ENCODE results near the gene CYP11A1. TPM values are rescaled to one million over a fixed set of nuclear protein-coding genes. Genes with fewer than 3 reads are reported as not detected.
"Not testable (repeated sequence)": the region's sequence is repeated elsewhere in the genome, so short reads cannot be mapped to it uniquely, and the experiment has no call there.

Gene CYP11A1
- total and polyA plus RNA-seq, 5 experiments from 2014 or later, result not detected

GRCh38 chr15:74365598-74366445 lies 1.6 kb downstream of the CYP11A1 start:
- ATAC-seq (peak; percentile 70 to 88), DNase-seq (peak in 4 of 10 donors; percentile 21 to 52 (median 28))
- Mint-ChIP-seq H3K27me3 (peaks cover 7 to 42% (median 22%) of the 10 kb centered on the region in 5 donors), H3K4me1 (peaks cover 0 to 8% (median 1%) of the 10 kb centered on the region in 4 donors), H3K4me3 (peak overlapping the region; percentile 62 to 80 (median 74)), H3K36me3 (peaks cover 0 to 2% (median 0%) of the 10 kb centered on the region in 3 donors), H3K9me3 (no peaks in the 10 kb centered on the region), H3K27ac (peak overlapping the region in 1 of 10 donors; percentile 65)
- POLR2A ChIA-PET, result no interaction called here

- Mint-ChIP-seq H3K36me3 (peaks cover 0 to 2% (median 0%) of the 10 kb centered on the region in 3 donors), H3K27me3 (peaks cover 4 to 37% (median 20%) of the 10 kb centered on the region in 5 donors), H3K4me3 (peak overlapping the region; percentile 62 to 80 (median 74)), H3K9me3 (no peaks in the 10 kb centered on the region), H3K4me1 (peaks cover 0 to 8% (median 1%) of the 10 kb centered on the region in 4 donors), H3K27ac (peak overlapping the region in 1 of 10 donors; percentile 65)
- ATAC-seq (no peak), DNase-seq (peak in 1 of 10 donors; percentile 42)
- POLR2A ChIA-PET, result interaction anchor here (0.5 kb wide), 1 partner anchor 153 kb away, joined by 8 read pairs; no protein-coding TSS in a partner anchor
Observed at GRCh38 chr15:74364936-74365597, 2.4 kb downstream of the CYP11A1 start.

DNA sequence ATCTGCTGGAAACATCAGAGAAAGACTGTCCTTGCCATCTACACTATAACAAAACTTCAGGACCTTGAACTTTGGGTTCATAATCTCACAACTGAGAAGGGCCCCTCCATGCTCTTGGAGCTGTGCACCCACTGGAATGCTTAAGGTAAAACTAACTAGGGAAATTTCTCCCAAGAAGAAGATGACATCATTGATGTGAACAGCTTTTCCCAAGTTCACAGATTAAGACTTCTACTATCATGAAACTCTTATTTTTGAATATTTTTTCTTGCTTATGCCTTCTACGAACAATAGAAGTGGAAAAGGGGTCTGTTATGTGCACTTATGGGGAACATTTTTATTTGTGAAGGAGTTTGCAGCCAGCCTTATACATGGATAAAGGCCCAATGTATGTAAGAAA lies 5.0 kb downstream of the CYP11A1 start:
- H3K4me1 Mint-ChIP-seq, result peaks cover 0 to 8% (median 1%) of the 10 kb centered on the region in 4 donors
- H3K9me3 Mint-ChIP-seq, result no peaks in the 10 kb centered on the region
- POLR2A ChIA-PET, result interaction anchor here (0.7 kb wide), 1 partner anchor 30 kb away, joined by 3 read pairs; no protein-coding TSS in a partner anchor
- DNase-seq (peak in 1 of 10 donors; percentile 15), ATAC-seq (no peak)
- peaks cover 0 to 2% (median 0%) of the 10 kb centered on the region in 3 donors for H3K36me3 Mint-ChIP-seq
- H3K4me3 Mint-ChIP-seq, result no peak overlapping the region
- peaks cover 1 to 20% (median 11%) of the 10 kb centered on the region in 5 donors for H3K27me3 Mint-ChIP-seq
- H3K27ac Mint-ChIP-seq, result no peak overlapping the region

DNA sequence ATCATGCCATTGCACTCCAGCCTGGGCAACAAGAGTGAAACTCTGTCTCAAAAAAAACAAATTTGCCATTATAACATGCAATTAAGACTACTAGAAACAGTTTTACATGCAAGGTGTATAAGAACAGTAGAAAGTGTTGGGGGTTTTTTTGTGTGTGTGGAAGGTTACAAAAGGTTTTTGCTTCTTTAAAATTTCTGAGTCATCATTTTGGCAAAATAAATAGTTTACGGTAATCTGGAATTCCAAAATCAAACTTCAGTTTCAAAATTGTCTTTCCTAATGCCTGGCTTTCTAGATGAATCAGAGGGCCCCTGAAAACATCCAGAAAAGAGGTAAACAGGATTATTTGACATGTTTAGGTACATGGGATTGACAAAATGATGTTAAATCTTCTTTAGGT lies 6.6 kb downstream of the CYP11A1 start:
- H3K27ac Mint-ChIP-seq, H3K4me3 Mint-ChIP-seq, H3K36me3 Mint-ChIP-seq, H3K9me3 Mint-ChIP-seq, POLR2A ChIA-PET, H3K4me1 Mint-ChIP-seq, DNase-seq, ATAC-seq: not testable (repeated sequence)
- H3K27me3 Mint-ChIP-seq, result peaks cover 1 to 13% (median 6%) of the 10 kb centered on the region in 5 donors

DNA sequence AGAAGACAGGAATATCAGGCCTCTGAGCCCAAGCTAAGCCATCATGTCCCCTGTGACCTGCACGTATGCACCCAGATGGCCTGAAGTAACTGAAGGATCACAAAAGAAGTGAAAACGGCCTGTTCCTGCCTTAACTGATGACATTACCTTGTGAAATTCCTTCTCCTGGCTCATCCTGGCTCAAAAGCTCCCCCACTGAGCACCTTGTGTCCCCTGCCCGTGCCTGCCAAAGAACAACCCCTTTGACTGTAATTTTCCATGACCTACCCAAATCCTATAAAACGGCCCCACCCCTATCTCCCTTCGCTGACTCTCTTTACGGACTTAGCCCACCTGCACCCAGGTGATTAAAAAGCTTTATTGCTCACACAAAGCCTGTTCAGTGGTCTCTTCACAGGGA lies 8.1 kb downstream of the CYP11A1 start:
- ATAC-seq, DNase-seq, H3K4me1 Mint-ChIP-seq, H3K36me3 Mint-ChIP-seq, H3K27ac Mint-ChIP-seq, H3K4me3 Mint-ChIP-seq, POLR2A ChIA-PET: not testable (repeated sequence)
- H3K27me3 Mint-ChIP-seq, result peaks cover 0 to 15% (median 7%) of the 10 kb centered on the region in 5 donors
- peaks cover 0 to 13% (median 4%) of the 10 kb centered on the region in 9 donors for H3K9me3 Mint-ChIP-seq

DNA sequence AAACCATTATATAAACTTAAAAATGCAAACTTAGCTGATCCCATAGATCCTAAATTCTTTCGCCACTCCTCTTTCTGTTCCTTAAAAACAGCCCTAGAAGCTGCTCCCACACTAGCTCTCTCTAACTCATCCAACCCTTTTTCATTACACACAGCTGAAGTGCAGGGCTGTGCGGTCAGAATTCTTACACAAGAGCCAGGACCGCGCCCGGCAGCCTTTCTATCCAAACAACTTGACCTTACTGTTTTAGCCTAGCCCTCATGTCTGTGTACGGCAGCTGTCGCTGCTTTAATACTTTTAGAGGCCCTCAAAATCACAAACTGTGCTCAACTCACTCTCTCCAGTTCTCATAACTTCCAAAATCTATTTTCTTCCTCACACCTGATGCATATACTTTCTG lies 9.9 kb downstream of the CYP11A1 start:
- Mint-ChIP-seq H3K9me3 (peaks cover 0 to 22% (median 5%) of the 10 kb centered on the region in 9 donors), H3K36me3 (peaks cover 0 to 11% (median 4%) of the 10 kb centered on the region in 3 donors), H3K27me3 (peaks cover 0 to 18% (median 9%) of the 10 kb centered on the region in 5 donors)
- not testable (repeated sequence) for H3K4me1 Mint-ChIP-seq, H3K4me3 Mint-ChIP-seq, ATAC-seq, H3K27ac Mint-ChIP-seq
- POLR2A ChIA-PET, result interaction anchor here (0.5 kb wide), 1 partner anchor 100 kb away, joined by 3 read pairs; no protein-coding TSS in a partner anchor
- peak in 1 of 10 donors; percentile 9 for DNase-seq

- POLR2A ChIA-PET, ATAC-seq, H3K27ac Mint-ChIP-seq, H3K4me3 Mint-ChIP-seq, H3K4me1 Mint-ChIP-seq: not testable (repeated sequence)
- Mint-ChIP-seq H3K36me3 (peaks cover 0 to 11% (median 4%) of the 10 kb centered on the region in 3 donors), H3K9me3 (peaks cover 0 to 22% (median 5%) of the 10 kb centered on the region in 9 donors), H3K27me3 (peaks cover 0 to 18% (median 10%) of the 10 kb centered on the region in 5 donors)
- DNase-seq, result peak in 1 of 10 donors; percentile 8
Observed at GRCh38 chr15:74356050-74356449, 11.4 kb downstream of the CYP11A1 start.

DNA sequence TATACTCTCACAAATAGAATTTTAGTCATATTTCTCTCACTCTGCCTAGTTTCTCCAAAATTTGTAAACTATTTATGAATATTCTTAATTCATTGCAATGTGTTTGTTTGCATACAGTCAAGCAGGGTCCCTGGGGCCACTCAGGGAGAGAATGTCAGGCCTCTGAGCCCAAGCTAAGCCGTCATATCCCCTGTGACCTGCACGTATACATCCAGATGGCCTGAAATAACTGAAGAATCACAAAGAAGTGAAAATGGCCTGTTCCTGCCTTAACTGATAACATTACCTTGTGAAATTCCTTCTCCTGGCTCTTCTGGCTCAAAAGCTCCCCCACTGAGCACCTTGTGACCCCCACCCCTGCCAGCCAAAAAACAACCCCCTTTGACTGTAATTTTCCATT lies 13.5 kb downstream of the CYP11A1 start:
- ATAC-seq, DNase-seq, H3K27ac Mint-ChIP-seq, H3K4me3 Mint-ChIP-seq, H3K4me1 Mint-ChIP-seq, POLR2A ChIA-PET: not testable (repeated sequence)
- Mint-ChIP-seq H3K36me3 (peaks cover 0 to 11% (median 4%) of the 10 kb centered on the region in 3 donors), H3K9me3 (peaks cover 0 to 22% (median 5%) of the 10 kb centered on the region in 9 donors), H3K27me3 (peaks cover 0 to 18% (median 10%) of the 10 kb centered on the region in 5 donors)

GRCh38 chr15:74352393-74352910 lies 15.0 kb downstream of the CYP11A1 start:
- ATAC-seq (no peak), DNase-seq (no peak)
- Mint-ChIP-seq H3K9me3 (peaks cover 0 to 22% (median 5%) of the 10 kb centered on the region in 9 donors), H3K36me3 (peaks cover 0 to 11% (median 4%) of the 10 kb centered on the region in 3 donors), H3K27ac (no peak overlapping the region), H3K4me1 (peaks cover 0 to 5% (median 0%) of the 10 kb centered on the region in 4 donors), H3K4me3 (no peak overlapping the region), H3K27me3 (peaks cover 0 to 18% (median 10%) of the 10 kb centered on the region in 5 donors)
- POLR2A ChIA-PET, result no interaction called here

GRCh38 chr15:74351670-74352069 lies 15.8 kb downstream of the CYP11A1 start:
- H3K27ac Mint-ChIP-seq, result no peak overlapping the region
- peaks cover 0 to 22% (median 5%) of the 10 kb centered on the region in 9 donors for H3K9me3 Mint-ChIP-seq
- POLR2A ChIA-PET, result no interaction called here
- ATAC-seq (no peak), DNase-seq (no peak)
- no peak overlapping the region for H3K4me3 Mint-ChIP-seq
- H3K4me1 Mint-ChIP-seq, result peaks cover 0 to 5% (median 0%) of the 10 kb centered on the region in 4 donors
- peaks cover 0 to 11% (median 4%) of the 10 kb centered on the region in 3 donors for H3K36me3 Mint-ChIP-seq
- peaks cover 0 to 18% (median 10%) of the 10 kb centered on the region in 5 donors for H3K27me3 Mint-ChIP-seq

DNA sequence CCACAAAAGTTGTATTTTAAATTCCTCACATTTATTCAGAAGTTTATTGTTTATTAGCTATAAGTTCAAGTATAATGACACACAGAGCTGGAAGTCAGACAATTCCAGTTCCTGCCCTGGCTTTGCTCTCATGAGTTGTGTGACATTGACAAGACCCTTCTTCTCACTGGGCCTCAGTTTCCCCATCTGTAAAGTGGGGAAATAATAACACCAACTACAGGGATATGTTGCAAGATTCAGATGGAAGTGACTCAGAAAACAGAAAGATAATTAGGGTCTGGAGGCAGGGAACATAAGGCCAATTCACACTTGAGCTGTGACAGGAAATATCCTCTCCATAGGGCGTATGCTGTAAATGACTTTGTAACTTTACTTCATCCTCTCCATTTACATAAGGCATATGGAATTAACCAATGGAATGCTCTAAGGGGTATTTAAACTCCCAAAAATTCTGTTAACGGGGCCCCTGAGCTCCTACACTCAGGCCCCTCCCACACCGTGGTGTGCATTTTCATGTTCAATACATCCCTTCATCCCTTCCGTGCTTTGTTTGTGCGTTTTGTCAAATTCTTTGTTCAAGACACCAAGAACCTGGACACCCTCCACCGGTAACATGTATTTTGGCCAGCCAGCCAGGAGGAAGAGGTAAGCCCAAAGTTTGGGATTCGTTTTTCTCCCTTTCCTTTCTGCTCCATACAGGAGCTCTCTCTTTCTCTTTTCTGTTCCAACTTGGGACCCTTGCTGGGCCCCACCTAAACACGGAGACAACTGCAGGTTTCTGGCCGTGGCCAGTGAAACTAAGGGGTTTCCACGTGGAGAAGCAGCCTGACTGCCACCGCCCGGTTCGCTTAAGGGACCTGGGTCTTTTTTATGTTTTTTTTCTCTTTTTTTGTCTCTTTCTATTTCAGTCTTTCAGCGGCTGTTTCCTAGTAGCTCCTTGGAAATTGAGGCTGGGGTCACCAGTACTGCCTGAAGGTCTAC lies 16.9 kb downstream of the CYP11A1 start:
- ATAC-seq, result no peak

More for the DNA sequence above, 16.9 kb downstream of the CYP11A1 start:
- H3K4me1 Mint-ChIP-seq, result peaks cover 0 to 5% (median 0%) of the 10 kb centered on the region in 4 donors
- peak in 1 of 10 donors; percentile 8 for DNase-seq
- peaks cover 0 to 22% (median 5%) of the 10 kb centered on the region in 9 donors for H3K9me3 Mint-ChIP-seq
- no peak overlapping the region for H3K4me3 Mint-ChIP-seq
- H3K36me3 Mint-ChIP-seq, result peaks cover 0 to 11% (median 4%) of the 10 kb centered on the region in 3 donors
- POLR2A ChIA-PET, result no interaction called here
- H3K27ac Mint-ChIP-seq, result no peak overlapping the region
- H3K27me3 Mint-ChIP-seq, result peaks cover 0 to 16% (median 13%) of the 10 kb centered on the region in 5 donors
